Pancreas (tissue), 10 donors: Measurements from ENCODE around the gene SLC25A48. TPM values are rescaled to one million over a fixed set of nuclear protein-coding genes. Genes with fewer than 3 reads are reported as not detected.

Experiments used
- ATAC-seq, 4 donors: fragments of 200-7000 bp; cut with Tn5 transposase; one replicate each; pipeline versions ENCODE4 v1.8.0 to v1.9.1; 2020; ENCODE audit warnings: mild to moderate bottlenecking in 4 of 4, moderate library complexity in 4 of 4
- DNase-seq, 6 donors: peaks; one replicate each; pipeline ENCODE4 v3.0.0-alpha.2; 2020
- FAIRE-seq: peaks from 2 replicates; lab custom pipeline; 2012; peaks lifted over from hg19 to GRCh38; lab: Jason Lieb, UNC
- H3K27ac ChIP-seq, 4 donors: fragments of 200-600 bp; sonication (generic); 1 replicate in 3 of 4; 2 replicates in 1 of 4; pipeline versions ENCODE4 v1.5.0 to v1.8.0; 2020
- H3K27me3 ChIP-seq, 4 donors: fragments of 200-600 bp; one replicate each; pipeline ENCODE4 v1.8.0; 2021
- H3K36me3 ChIP-seq, 3 donors: fragments of 200-600 bp; sonication (generic) in 1 of 3; one replicate each; pipeline versions ENCODE4 v1.5.0 to v1.8.0; 2020 to 2021
- H3K4me1 ChIP-seq, 3 donors: fragments of 200-600 bp; one replicate each; pipeline ENCODE4 v1.8.0; 2021
- H3K4me3 ChIP-seq, 4 donors: fragments of 200-600 bp; sonication (generic) in 2 of 4; one replicate each; pipeline versions ENCODE4 v1.5.0 to v1.8.0; 2020 to 2021
- H3K9me3 ChIP-seq, 4 donors: fragments of 200-600 bp; one replicate each; pipeline ENCODE4 v1.8.0; 2021
- CTCF ChIP-seq, 4 donors: fragments of 200-600 bp; sonication (generic) in 3 of 4; IDR thresholded peaks; one replicate each; pipeline versions ENCODE4 v1.5.0 to v1.8.0; 2021; ENCODE audit warnings: antibody characterized with exemption in 4 of 4
- WGBS, 2 donors: extraction: QIAGEN DNeasy Blood & Tissue Kit; methylation state at CpG; one replicate each; pipeline ENCODE4 v1.1.7; 2013; 5-methylcytosine and 5-hydroxymethylcytosine counted together
- intact Hi-C, 3 donors: fragments of 100-400 bp; cut with DNase I; formaldehyde crosslinking; loops; one replicate each; pipeline versions ENCODE4 v1.11.1 to v1.14.2; 2022
- polyA plus RNA-seq, 2 donors: library from polyadenylated mRNA; stranded (reverse); fragments of 200-250 nt; gene quantifications; one replicate each; pipeline ENCODE4 v1.2.3, GENCODE V29; 2013
- total RNA-seq, 6 donors: library from RNA; stranded (reverse); fragmentation: NEBNext Ultra II Directional in 4 of 6; extraction: Animal tissue kit (Norgen Biotek cat#: 25700) in 4 of 6; gene quantifications; one replicate each; pipeline versions ENCODE4 v1.2.1 to v1.2.4, GENCODE V29; 2021 to 2023
- donor health status: healthy with polysubstance abuse.
- donor health status: DM: no; HTN: no; CAD: no; lungs with moderate emphysema.
- donor health status: DM: no; HTN: no; CAD: no.
- donor health status: control.
- donor health status: control.
- donor health status: Bipolar disorder and iron deficiency.
- donor health status: DM: yes; HTN: yes; CAD: no.
- donor health status: DM: no; HTN: no; CAD: no.
- donor health status: DM: no; HTN: no; CAD: no.
- donor health status: DM: yes; HTN: yes; CAD: no.

SLC25A48 gene
- total and polyA plus RNA-seq, 8 donors, result 0.37 to 3.2 (median 1.2) TPM

- H3K9me3 ChIP-seq, result no peaks in the 10 kb centered on the region
- FAIRE-seq, result no peak
- no peak overlapping the region for H3K27ac ChIP-seq
- H3K4me3 ChIP-seq, result no peak overlapping the region
- no peaks in the 10 kb centered on the region for H3K36me3 ChIP-seq
- H3K4me1 ChIP-seq, result no peaks in the 10 kb centered on the region
- intact Hi-C loops, result no loop called here
- no peak for ATAC-seq
- TF ChIP-seq CTCF (IDR thresholded peaks at IDR 0.05), result no peak
- H3K27me3 ChIP-seq, result no peaks in the 10 kb centered on the region
- WGBS, 2 donors, result 94 to 96% methylated on average over 1 of the region's 1 CpG
- no peak for DNase-seq
These were observed 27.2 kb downstream of the SLC25A48 start for GRCh38 chr5:135861641-135862040.

- no peaks in the 10 kb centered on the region for H3K36me3 ChIP-seq
- no peaks in the 10 kb centered on the region for H3K9me3 ChIP-seq
- H3K4me1 ChIP-seq, result no peaks in the 10 kb centered on the region
- DNase-seq (no peak), ATAC-seq (no peak), FAIRE-seq (no peak)
- H3K4me3 ChIP-seq, result no peak overlapping the region
- TF ChIP-seq CTCF (IDR thresholded peaks at IDR 0.05), result no peak
- H3K27ac ChIP-seq, result no peak overlapping the region
- H3K27me3 ChIP-seq, result no peaks in the 10 kb centered on the region
- intact Hi-C loops, result no loop called here
These were observed 27.6 kb downstream of the SLC25A48 start for GRCh38 chr5:135862086-135862485.

GRCh38 chr5:135862744-135863143 is 28.3 kb downstream of the SLC25A48 start:
- ATAC-seq (no peak), FAIRE-seq (no peak), DNase-seq (no peak)
- Histone ChIP-seq H3K4me3 (no peak overlapping the region), H3K27ac (no peak overlapping the region), H3K9me3 (no peaks in the 10 kb centered on the region), H3K4me1 (no peaks in the 10 kb centered on the region), H3K36me3 (no peaks in the 10 kb centered on the region), H3K27me3 (no peaks in the 10 kb centered on the region)
- intact Hi-C loops, result no loop called here
- TF ChIP-seq CTCF (IDR thresholded peaks at IDR 0.05), result no peak
- 98 to 100% methylated on average over 2 of the region's 2 CpGs for WGBS, 2 donors

GRCh38 chr5:135864503-135865435 is 30.3 kb downstream of the SLC25A48 start:
- FAIRE-seq (no peak), ATAC-seq (no peak), DNase-seq (no peak)
- Histone ChIP-seq H3K4me1 (no peaks in the 10 kb centered on the region), H3K9me3 (no peaks in the 10 kb centered on the region), H3K27me3 (no peaks in the 10 kb centered on the region), H3K36me3 (no peaks in the 10 kb centered on the region), H3K27ac (no peak overlapping the region), H3K4me3 (no peak overlapping the region)
- no peak for TF ChIP-seq CTCF (IDR thresholded peaks at IDR 0.05)
- intact Hi-C loops, result no loop called here
- 72 to 80% methylated on average over 3 of the region's 3 CpGs for WGBS, 2 donors

GRCh38 chr5:135866016-135866415 is 31.6 kb downstream of the SLC25A48 start:
- Histone ChIP-seq H3K27me3 (no peaks in the 10 kb centered on the region), H3K36me3 (no peaks in the 10 kb centered on the region), H3K27ac (no peak overlapping the region), H3K4me3 (no peak overlapping the region), H3K4me1 (no peaks in the 10 kb centered on the region), H3K9me3 (no peaks in the 10 kb centered on the region)
- intact Hi-C loops, result no loop called here
- no peak for FAIRE-seq
- ATAC-seq, result no peak
- WGBS, 2 donors, result 84 to 91% methylated on average over 2 of the region's 2 CpGs
- TF ChIP-seq CTCF (IDR thresholded peaks at IDR 0.05), result no peak
- DNase-seq, result no peak
